ENCODE results near the gene LBP. TPM values are rescaled to one million over a fixed set of nuclear protein-coding genes. Genes with fewer than 3 reads are reported as not detected.

Gene LBP
- total RNA-seq, 1 donor from 2014 or later = not detected

DNA sequence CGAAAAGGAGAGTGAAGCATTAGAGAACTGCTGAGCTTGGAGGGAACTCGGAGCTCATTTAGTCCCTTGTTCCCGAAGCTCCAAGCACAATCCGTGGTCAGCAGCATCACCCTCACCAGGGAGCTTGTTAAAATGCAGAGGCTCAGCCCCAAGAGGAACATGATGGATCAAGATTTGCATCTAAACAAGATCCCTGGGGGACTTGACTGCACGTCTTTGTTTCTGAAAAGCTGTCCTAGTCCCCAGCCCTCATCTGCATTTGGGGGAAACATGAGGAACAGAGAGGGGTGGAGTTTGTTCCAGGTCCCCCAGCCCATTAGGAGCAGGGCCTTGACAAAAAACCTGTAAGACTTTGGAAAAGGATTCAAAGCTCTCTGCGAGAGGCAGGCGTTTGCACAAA is 4.1 kb upstream of the LBP start:
- DNase-seq (ENCODE audit: low spot score) = no peak
- Mint-ChIP-seq H3K9me3 (ENCODE audit: low read depth) (peaks cover 5% of the 10 kb centered on the region), H3K4me3 (ENCODE audit: unreplicated experiment) (no peak overlapping the region), H3K27me3 (ENCODE audit: low read depth) (peaks cover 7% of the 10 kb centered on the region), H3K36me3 (ENCODE audit: low read depth) (peaks cover 2% of the 10 kb centered on the region), H3K4me1 (ENCODE audit: low read depth) (no peaks in the 10 kb centered on the region), H3K27ac (ENCODE audit: unreplicated experiment) (no peak overlapping the region)
- TF ChIP-seq, protein P1, sequence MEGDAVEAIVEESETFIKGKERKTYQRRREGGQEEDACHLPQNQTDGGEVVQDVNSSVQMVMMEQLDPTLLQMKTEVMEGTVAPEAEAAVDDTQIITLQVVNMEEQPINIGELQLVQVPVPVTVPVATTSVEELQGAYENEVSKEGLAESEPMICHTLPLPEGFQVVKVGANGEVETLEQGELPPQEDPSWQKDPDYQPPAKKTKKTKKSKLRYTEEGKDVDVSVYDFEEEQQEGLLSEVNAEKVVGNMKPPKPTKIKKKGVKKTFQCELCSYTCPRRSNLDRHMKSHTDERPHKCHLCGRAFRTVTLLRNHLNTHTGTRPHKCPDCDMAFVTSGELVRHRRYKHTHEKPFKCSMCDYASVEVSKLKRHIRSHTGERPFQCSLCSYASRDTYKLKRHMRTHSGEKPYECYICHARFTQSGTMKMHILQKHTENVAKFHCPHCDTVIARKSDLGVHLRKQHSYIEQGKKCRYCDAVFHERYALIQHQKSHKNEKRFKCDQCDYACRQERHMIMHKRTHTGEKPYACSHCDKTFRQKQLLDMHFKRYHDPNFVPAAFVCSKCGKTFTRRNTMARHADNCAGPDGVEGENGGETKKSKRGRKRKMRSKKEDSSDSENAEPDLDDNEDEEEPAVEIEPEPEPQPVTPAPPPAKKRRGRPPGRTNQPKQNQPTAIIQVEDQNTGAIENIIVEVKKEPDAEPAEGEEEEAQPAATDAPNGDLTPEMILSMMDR (IDR thresholded peaks at IDR 0.05) = no peak

GRCh38 chr20:38342713-38343310 is 3.5 kb upstream of the LBP start:
- Mint-ChIP-seq H3K4me3 (ENCODE audit: unreplicated experiment) (no peak overlapping the region), H3K4me1 (ENCODE audit: low read depth) (no peaks in the 10 kb centered on the region), H3K27ac (ENCODE audit: unreplicated experiment) (no peak overlapping the region), H3K27me3 (ENCODE audit: low read depth) (peaks cover 7% of the 10 kb centered on the region), H3K9me3 (ENCODE audit: low read depth) (peaks cover 3% of the 10 kb centered on the region), H3K36me3 (ENCODE audit: low read depth) (peaks cover 2% of the 10 kb centered on the region)
- TF ChIP-seq, protein P1 (IDR thresholded peaks at IDR 0.05) = no peak
- no peak for DNase-seq (ENCODE audit: low spot score)

- Mint-ChIP-seq H3K27me3 (ENCODE audit: low read depth) (peaks cover 7% of the 10 kb centered on the region), H3K9me3 (ENCODE audit: low read depth) (no peaks in the 10 kb centered on the region), H3K27ac (ENCODE audit: unreplicated experiment) (no peak overlapping the region), H3K36me3 (ENCODE audit: low read depth) (no peaks in the 10 kb centered on the region), H3K4me3 (ENCODE audit: unreplicated experiment) (no peak overlapping the region), H3K4me1 (ENCODE audit: low read depth) (no peaks in the 10 kb centered on the region)
- TF ChIP-seq, protein P1 (IDR thresholded peaks at IDR 0.05) = no peak
- no peak for DNase-seq (ENCODE audit: low spot score)
These were observed 2.8 kb upstream of the LBP start for GRCh38 chr20:38343311-38344106.

GRCh38 chr20:38344107-38344701 is 2.1 kb upstream of the LBP start:
- TF ChIP-seq, protein P1 (IDR thresholded peaks at IDR 0.05) = no peak
- no peak for DNase-seq (ENCODE audit: low spot score)
- H3K9me3 Mint-ChIP-seq (ENCODE audit: low read depth) = no peaks in the 10 kb centered on the region
- H3K36me3 Mint-ChIP-seq (ENCODE audit: low read depth) = no peaks in the 10 kb centered on the region
- no peaks in the 10 kb centered on the region for H3K4me1 Mint-ChIP-seq (ENCODE audit: low read depth)
- no peak overlapping the region for H3K4me3 Mint-ChIP-seq (ENCODE audit: unreplicated experiment)
- no peak overlapping the region for H3K27ac Mint-ChIP-seq (ENCODE audit: unreplicated experiment)
- H3K27me3 Mint-ChIP-seq (ENCODE audit: low read depth) = peaks cover 7% of the 10 kb centered on the region

GRCh38 chr20:38345643-38346042 is 639 bp upstream of the LBP start:
- Mint-ChIP-seq H3K4me1 (ENCODE audit: low read depth) (no peaks in the 10 kb centered on the region), H3K27me3 (ENCODE audit: low read depth) (peaks cover 12% of the 10 kb centered on the region), H3K9me3 (ENCODE audit: low read depth) (no peaks in the 10 kb centered on the region), H3K36me3 (ENCODE audit: low read depth) (no peaks in the 10 kb centered on the region), H3K27ac (ENCODE audit: unreplicated experiment) (no peak overlapping the region), H3K4me3 (ENCODE audit: unreplicated experiment) (no peak overlapping the region)
- DNase-seq (ENCODE audit: low spot score) = no peak
- TF ChIP-seq, protein P1 (IDR thresholded peaks at IDR 0.05) = no peak
